Retinal pigment epithelial cell (primary cell): ENCODE measurements around the gene RIMBP2.

Experiments
- DNase-seq: peaks from one replicate; pipeline ENCODE4 v3.0.0-alpha.2; 2010; ENCODE audit warnings: low read depth
- H3K4me3 ChIP-seq: 2 replicates; pipeline ENCODE4 v1.5.1; 2011; ENCODE audit warnings: mild to moderate bottlenecking, low read length, control low read depth, moderate library complexity
- TF ChIP-seq, protein P1 (sequence below): conservative IDR thresholded peaks from 2 replicates; pipeline ENCODE4 v1.5.1; 2011; ENCODE audit warnings: low read depth, low read length, control low read depth, inconsistent platforms

RIMBP2 gene

DNA sequence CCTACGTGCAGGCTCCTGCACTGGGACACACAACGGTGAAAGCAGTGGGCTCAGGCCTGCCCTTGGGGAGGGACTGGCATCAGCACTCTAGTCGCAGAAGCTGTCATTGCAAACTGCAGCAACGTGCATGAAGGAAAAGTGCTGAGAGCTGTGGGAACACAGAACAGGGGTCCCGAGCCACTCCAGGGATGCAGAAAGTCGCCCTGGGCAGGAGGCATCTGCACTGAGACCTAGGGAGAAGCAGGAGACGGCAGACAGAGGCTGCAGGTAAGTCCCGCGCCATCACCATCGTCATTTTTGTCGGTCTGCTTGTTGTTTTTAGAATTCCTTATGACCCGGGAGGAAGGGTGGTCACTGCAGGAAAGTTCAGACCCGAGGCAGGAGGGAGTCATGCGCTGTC lies 21.6 kb upstream of the RIMBP2 start:
- DNase-seq, result no peak
- TF ChIP-seq, protein P1, sequence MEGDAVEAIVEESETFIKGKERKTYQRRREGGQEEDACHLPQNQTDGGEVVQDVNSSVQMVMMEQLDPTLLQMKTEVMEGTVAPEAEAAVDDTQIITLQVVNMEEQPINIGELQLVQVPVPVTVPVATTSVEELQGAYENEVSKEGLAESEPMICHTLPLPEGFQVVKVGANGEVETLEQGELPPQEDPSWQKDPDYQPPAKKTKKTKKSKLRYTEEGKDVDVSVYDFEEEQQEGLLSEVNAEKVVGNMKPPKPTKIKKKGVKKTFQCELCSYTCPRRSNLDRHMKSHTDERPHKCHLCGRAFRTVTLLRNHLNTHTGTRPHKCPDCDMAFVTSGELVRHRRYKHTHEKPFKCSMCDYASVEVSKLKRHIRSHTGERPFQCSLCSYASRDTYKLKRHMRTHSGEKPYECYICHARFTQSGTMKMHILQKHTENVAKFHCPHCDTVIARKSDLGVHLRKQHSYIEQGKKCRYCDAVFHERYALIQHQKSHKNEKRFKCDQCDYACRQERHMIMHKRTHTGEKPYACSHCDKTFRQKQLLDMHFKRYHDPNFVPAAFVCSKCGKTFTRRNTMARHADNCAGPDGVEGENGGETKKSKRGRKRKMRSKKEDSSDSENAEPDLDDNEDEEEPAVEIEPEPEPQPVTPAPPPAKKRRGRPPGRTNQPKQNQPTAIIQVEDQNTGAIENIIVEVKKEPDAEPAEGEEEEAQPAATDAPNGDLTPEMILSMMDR, result no peak

DNA sequence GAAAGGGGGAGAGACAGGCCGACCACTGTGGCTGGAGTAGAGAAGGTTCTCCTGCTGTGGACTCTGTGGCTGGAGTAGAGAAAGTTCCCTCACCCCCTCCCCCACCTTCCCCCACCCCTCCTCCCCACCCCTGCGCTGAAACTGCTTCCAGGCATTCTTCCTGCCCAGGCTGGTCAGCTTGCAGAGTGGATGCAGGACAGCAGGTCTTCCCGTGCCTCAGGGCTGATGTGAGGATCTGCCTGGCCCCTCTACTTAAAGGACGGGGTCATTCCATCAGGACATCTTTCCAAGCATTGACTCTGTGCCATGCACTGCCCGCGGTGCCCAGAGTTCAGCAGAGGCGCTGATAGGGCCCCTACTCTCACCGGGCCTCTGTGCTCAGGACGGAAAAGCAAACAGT lies 13.2 kb upstream of the RIMBP2 start:
- TF ChIP-seq, protein P1, result no peak
- H3K4me3 ChIP-seq, result no peak overlapping the region
- DNase-seq, result no peak

More for the DNA sequence above, 21.6 kb upstream of the RIMBP2 start:
- H3K4me3 ChIP-seq, result no peak overlapping the region

DNA sequence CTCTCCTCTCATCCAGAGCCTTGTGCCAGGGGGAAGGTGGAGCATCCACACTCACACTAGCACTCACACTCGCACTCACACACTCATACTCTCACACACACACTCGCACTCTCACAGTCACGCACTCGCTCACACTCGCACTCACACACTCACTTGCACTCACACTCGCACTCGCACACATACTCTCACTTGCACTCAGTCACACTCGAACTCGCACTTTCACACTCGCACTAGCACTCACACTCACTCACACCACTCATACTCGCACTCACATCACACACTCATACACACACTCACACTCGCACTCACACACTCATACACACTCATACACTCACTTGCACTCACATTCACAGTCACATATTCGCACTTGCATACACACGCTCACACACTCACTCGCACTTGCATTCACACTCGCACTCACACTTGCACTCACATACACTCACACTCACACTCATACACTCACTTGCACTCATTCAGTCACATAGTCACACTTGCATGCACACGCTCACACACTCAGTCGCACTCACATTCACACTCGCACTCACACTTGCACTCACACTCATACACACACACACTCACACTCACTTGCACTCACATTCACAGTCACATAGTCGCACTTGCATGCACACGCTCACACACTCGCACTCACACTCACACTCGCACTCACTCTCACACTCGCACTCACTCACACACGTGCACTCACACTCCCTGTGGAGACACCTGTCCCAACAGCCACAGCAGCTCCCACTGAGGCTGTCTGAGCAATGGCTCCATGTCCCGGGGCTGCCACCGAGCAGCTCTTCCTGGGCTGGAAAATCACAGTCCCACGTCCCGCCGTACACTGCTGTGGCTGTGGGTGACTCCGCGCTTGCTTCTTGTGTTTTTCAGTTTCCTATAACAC lies 12.3 kb upstream of the RIMBP2 start:
- no peak overlapping the region for H3K4me3 ChIP-seq
- TF ChIP-seq, protein P1, result no peak
- DNase-seq, result no peak

DNA sequence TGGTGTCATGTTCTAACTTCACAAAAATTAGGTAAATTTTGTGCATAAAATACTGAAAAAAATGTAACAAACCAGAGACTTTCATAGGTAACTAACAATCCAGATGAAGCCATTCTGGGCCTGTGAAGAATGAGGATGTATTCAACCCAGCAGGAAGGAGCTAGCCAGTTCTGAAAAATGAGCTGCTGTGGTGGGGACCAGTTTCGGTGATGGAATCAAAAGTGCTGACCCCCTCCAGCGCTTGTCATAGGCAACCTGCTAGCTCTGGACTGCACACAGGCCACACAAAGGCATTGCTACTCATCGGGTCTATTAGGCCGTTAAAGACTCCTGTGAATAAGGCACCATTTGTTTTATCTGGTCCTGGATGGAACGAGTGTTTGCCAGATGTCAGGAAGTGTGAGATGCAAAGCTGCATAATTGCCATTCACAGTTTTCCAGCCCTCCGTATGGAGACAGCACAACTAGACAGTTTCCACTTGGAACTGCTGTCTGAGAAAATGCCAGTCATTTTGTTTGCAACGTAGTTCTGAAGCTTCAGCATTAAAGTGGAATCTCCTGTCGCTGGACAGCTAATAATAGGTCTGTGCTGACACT lies 3.3 kb upstream of the RIMBP2 start:
- H3K4me3 ChIP-seq, result no peak overlapping the region
- TF ChIP-seq, protein P1, result no peak
- DNase-seq, result no peak

DNA sequence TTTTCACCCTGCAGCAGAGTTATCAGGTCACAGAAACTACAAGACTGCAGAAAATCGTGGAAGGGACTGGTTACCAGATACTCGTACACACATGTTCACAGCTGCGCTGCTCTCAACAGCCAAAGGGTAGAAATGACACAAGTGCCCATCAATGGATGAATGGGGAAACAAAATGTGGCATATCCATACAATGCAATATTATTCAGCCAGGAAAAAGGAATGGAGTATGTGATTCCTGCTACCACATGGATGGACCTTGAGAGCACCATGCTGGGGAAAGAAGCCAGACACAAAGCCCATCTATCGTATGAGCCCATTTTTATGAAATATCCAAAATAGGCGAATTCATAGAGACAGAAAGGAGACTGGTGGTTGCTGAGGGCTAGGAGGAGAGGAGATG lies 1.7 kb upstream of the RIMBP2 start:
- H3K4me3 ChIP-seq, result no peak overlapping the region
- DNase-seq, result no peak
- TF ChIP-seq, protein P1, result no peak

DNA sequence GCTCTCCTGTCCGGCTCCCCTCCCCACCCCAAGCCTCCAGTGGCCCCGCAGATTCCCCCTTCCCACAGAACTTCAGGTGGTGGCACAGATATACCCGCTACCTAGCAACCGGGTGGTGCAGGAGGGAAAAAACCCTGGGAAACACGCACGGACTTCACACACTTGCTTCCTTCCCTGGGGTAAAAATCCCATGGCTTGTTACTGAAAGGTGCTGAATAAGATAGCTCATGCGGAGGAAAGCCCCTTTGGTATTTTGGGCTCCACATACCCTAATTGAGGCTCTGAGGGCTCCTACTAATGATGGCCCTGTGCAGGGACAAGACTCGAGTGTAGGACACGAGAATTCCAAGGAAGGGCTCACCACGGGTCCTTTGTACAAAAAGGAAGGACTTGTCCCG lies 869 bp upstream of the RIMBP2 start:
- DNase-seq, result no peak
- TF ChIP-seq, protein P1, result no peak
- no peak overlapping the region for H3K4me3 ChIP-seq
